MG63 (cell line): ENCODE data around the gene AKT1. TPM values are rescaled to one million over a fixed set of nuclear protein-coding genes. Genes with fewer than 3 reads are reported as not detected.

Source experiments
- DNase-seq: peaks from one replicate; pipeline ENCODE4 v3.0.0-alpha.2; 2020
- H3K27me3 ChIP-seq: fragments of 250-450 bp; sonication (Bioruptor Pico); 2 replicates; pipeline ENCODE4 v1.5.1; 2020; ENCODE audit warnings: mild to moderate bottlenecking, moderate library complexity
- H3K36me3 ChIP-seq: fragments of 250-450 bp; sonication (Bioruptor Pico); 2 replicates; pipeline ENCODE4 v1.5.1; 2020; ENCODE audit warnings: mild to moderate bottlenecking, moderate library complexity
- H3K4me3 ChIP-seq: fragments of 250-450 bp; sonication (Bioruptor Pico); 2 replicates; pipeline ENCODE4 v1.5.1; 2020; ENCODE audit warnings: mild to moderate bottlenecking, moderate library complexity
- H3K9me3 ChIP-seq: fragments of 250-450 bp; sonication (Bioruptor Pico); 2 replicates; pipeline ENCODE4 v1.5.1; 2020; ENCODE audit warnings: mild to moderate bottlenecking, moderate library complexity
- total RNA-seq: library from RNA; depleted of rRNA; stranded (reverse); fragments of >200 nt; shearing (Covaris generic); gene quantifications from 2 replicates; pipeline ENCODE4 v1.2.3, GENCODE V29; 2014; ENCODE audit warnings: low replicate concordance

AKT1 gene
- total RNA-seq, 1 experiment from 2014 or later, result 140 TPM

DNA sequence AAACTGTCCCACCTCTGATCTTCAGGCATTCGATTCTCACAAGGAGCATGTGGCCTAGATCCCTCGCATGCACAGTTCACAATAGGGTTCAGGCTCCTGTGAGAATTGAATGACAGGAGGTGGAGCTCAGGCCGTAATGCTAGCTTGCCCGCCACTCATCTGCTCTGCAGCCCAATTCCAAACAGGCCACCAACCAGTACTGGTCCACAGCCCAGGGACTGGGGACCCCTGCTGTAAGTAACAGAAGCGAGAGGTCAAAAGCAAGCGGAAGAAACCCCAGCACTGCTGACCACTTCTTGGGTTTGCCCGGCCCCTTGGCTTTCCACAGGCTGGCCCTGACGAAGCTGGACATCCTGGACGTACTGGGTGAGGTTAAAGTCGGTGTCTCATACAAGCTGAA lies 51.1 kb downstream of the AKT1 start:
- Histone ChIP-seq H3K4me3 (no peak overlapping the region), H3K27me3 (no peaks in the 10 kb centered on the region), H3K36me3 (no peaks in the 10 kb centered on the region), H3K9me3 (no peaks in the 10 kb centered on the region)
- DNase-seq, result no peak

DNA sequence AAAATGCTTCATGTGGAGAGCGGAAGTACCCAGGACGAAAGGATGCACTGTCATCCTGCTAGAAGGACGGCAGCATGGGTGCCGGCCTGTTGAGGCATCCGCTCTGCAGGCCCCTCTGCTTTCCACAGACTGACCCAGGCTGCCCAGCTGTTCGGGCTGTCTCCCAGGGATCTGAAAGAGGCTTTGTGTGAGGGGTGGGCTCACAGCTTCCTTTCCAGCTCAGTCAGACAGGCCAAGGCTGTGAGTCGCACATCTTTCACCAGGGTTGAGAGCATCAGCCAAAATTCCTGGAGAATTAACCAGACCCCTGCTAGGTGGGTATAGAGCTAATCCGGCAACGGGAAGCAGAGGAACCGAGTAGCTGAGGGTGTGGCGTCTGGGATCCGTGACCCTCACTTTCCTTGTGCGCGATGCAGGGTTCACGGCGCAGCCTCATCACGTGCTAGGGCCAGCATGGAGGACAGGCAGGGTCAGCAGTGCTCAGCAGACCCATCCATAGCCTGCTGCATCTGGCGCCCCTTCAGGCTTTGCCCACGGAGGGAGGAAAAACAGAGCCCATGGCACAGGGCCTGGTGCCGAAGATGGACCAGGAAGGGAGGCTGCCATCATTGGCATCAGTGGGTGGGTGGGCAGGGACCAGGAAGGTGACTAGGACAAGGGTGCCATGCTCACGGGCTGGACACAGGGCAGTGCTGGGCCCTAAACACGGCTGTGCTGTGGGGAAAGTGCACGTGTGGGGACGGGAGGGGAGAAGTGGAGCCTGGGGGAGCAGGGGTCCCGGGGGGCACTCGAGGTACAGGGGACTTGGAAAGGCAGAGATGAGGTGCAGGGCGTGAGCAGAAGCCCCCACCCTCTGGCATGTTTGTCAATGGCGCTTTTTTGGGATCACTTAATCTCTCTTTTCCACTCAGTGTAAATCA lies 51.8 kb downstream of the AKT1 start:
- Histone ChIP-seq H3K9me3 (no peaks in the 10 kb centered on the region), H3K4me3 (no peak overlapping the region), H3K36me3 (no peaks in the 10 kb centered on the region), H3K27me3 (no peaks in the 10 kb centered on the region)
- DNase-seq, result peak; percentile 57

DNA sequence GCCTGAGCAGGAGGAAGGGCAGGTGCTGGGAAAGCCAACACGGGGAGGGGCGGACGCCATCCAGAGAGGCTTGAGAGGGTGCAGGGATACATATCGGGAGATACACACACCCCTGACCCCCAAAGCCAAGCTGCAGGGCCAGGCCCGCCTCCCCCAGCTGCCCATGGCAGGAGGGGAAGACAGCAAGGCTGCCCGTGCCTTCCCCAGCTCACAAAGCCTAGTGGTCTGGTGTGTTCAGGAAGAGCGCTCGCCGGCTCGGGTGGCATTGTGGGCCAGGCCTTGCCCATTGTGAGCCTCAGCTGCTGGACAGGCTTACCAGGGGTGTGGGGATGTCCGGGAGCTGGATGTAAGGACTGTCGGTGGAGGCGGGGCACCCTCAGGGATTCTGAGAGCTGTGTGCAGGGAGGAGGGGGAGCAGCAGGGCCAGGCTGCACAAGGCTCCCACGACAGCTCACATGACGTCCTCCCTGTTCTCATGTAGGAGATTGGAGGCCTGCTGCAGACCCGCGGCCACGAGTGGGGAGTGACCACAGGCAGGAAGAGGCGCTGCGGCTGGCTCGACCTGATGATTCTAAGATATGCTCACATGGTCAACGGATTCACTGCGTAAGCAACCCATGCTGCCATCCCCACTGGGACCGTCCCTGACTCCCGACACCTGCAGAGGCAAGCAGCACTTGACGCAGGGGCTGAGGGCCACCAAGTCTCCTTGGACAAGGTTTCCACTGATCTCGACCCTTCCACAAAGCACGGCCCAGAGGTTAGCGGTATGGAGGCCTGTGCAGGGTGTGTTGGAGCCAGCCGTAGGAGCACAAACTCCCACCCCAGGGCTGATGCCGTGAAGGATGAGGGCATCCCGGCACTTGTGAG lies 52.7 kb downstream of the AKT1 start:
- no peak for DNase-seq
- Histone ChIP-seq H3K27me3 (no peaks in the 10 kb centered on the region), H3K4me3 (no peak overlapping the region), H3K36me3 (no peaks in the 10 kb centered on the region), H3K9me3 (no peaks in the 10 kb centered on the region)

- DNase-seq, result no peak
- H3K4me3 ChIP-seq, result no peak overlapping the region
- H3K9me3 ChIP-seq, result no peaks in the 10 kb centered on the region
- no peaks in the 10 kb centered on the region for H3K27me3 ChIP-seq
- H3K36me3 ChIP-seq, result no peaks in the 10 kb centered on the region
Measured at GRCh38 chr14:104741803-104742251, 53.7 kb downstream of the AKT1 start.

GRCh38 chr14:104741108-104741802 lies 54.3 kb downstream of the AKT1 start:
- H3K27me3 ChIP-seq, result no peaks in the 10 kb centered on the region
- H3K36me3 ChIP-seq, result no peaks in the 10 kb centered on the region
- no peaks in the 10 kb centered on the region for H3K9me3 ChIP-seq
- DNase-seq, result no peak
- H3K4me3 ChIP-seq, result no peak overlapping the region

DNA sequence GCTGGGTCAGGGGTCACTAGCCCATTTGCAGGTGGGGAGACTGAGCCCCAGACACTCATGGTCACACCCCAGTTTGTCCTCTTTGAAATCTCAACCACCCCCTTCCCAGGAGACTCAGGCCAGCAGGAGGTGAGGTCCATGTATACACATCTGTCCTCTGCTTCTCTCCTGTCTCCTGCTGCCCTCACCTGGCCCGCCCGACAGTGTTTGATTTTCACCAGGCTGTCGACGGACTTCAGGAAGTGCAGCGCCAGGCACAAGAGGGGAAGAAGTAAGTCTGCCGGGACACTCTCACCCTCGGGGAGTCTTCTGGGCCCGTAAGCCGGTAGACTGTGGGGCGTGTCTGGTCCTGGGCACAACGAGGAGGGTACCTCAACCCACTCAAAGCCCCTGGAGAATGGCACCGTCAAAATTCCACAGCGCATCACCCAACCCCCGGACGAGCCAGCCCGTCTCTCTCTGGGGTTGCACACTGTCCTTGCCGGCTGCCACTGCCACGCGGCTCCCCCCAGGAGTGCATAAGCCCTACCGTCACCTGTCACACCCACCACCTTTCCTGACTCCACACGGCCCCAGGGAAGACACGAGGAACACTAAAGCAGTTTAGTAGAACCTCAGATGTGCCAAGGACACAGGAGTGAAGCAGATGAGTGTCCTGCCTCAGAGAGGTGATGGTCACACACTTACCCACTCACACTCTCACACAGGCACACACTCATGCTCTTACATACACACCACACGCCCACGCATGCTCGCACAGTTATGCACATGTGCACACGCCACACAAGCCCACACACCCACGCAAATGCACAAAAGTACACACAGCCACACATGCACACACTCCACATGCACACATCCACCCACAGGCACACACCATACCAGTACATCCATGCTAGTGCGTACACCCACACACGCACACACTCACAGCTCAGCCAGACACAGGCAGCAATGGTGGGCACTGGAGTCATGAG lies 55.7 kb downstream of the AKT1 start:
- DNase-seq, result no peak
- H3K27me3 ChIP-seq, result no peaks in the 10 kb centered on the region
- H3K36me3 ChIP-seq, result no peaks in the 10 kb centered on the region
- no peaks in the 10 kb centered on the region for H3K9me3 ChIP-seq
- H3K4me3 ChIP-seq, result no peak overlapping the region

DNA sequence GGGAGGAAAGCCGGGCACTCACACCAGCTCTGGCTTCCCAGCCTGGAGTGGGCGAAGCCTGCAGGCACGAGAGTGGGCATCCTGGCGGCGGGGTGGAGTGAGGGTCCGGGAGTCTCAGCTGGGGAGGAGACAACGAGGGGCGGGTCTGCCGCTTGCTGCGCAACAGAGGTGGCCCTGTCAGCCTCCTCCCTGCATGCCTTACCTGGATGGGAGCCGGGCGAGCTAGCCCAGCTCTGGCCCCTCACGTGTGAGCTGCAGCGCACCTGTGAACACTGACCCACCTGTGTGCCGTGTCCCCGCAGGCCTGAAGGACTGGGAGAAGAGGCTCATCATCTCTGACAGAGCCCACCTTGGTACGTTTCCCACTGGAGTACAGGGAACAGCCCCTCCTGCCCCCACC lies 56.5 kb downstream of the AKT1 start:
- H3K4me3 ChIP-seq, result no peak overlapping the region
- no peaks in the 10 kb centered on the region for H3K27me3 ChIP-seq
- DNase-seq, result no peak
- H3K9me3 ChIP-seq, result no peaks in the 10 kb centered on the region
- no peaks in the 10 kb centered on the region for H3K36me3 ChIP-seq

DNA sequence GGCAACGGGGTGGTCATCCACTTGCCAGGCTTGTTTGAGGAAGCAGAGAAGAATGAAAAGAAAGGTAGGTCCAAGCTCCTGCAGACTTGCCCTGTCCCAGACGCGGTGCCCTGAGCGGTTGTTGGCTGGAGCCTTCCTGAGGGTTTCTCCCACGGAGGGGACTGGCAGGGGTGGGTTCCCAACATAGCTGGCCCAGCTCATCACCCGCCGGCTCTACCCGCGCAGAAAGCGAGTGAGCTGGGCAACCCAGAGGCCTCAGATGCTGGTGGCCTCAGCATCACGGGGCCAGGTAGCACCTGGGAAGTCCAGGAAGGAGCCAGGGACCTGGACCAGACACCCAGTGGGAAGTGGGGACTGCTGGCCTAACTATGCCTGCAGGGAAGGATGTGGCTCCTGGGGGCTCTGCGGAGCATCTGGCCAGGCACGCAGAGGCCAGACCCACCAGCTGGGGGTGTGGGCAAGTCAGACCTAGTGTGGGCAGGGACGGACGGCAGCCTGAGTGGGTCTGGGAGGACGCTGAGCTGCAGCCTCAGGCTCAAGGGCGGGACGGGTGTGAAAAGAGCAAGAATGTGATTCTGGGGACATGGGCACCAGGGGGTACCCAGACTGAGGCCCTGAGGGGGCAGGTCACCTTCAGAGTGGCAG lies 57.1 kb downstream of the AKT1 start:
- Histone ChIP-seq H3K36me3 (no peaks in the 10 kb centered on the region), H3K27me3 (no peaks in the 10 kb centered on the region), H3K9me3 (no peaks in the 10 kb centered on the region), H3K4me3 (no peak overlapping the region)
- DNase-seq, result no peak

- H3K4me3 ChIP-seq, result no peak overlapping the region
- DNase-seq, result no peak
- H3K36me3 ChIP-seq, result no peaks in the 10 kb centered on the region
- H3K9me3 ChIP-seq, result no peaks in the 10 kb centered on the region
- H3K27me3 ChIP-seq, result no peaks in the 10 kb centered on the region
Measured at GRCh38 chr14:104735830-104736642, 59.5 kb downstream of the AKT1 start.

- no peaks in the 10 kb centered on the region for H3K27me3 ChIP-seq
- no peaks in the 10 kb centered on the region for H3K36me3 ChIP-seq
- DNase-seq, result no peak
- H3K4me3 ChIP-seq, result no peak overlapping the region
- no peaks in the 10 kb centered on the region for H3K9me3 ChIP-seq
Measured at GRCh38 chr14:104734991-104735779, 60.4 kb downstream of the AKT1 start.

DNA sequence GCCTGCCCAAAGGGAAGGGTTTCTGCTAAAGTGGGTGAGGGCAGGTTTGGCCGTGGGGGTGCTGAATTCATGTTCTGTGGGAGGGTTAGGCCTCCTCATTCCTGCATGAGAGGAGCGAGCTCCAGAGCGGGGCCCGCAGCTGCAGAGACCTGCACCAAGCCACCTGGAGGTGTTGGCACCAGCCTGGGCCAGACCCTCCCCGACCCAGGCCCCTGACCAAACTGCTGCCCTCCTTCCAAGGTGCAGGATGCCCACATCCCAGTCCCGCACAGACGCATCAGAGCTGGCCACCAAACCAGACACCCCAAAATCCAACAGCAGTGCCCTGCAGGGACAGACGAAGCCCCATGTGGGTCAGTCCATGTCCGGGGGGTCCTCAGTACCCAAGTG lies 61.0 kb downstream of the AKT1 start:
- DNase-seq, result no peak
- H3K9me3 ChIP-seq, result no peaks in the 10 kb centered on the region

DNA sequence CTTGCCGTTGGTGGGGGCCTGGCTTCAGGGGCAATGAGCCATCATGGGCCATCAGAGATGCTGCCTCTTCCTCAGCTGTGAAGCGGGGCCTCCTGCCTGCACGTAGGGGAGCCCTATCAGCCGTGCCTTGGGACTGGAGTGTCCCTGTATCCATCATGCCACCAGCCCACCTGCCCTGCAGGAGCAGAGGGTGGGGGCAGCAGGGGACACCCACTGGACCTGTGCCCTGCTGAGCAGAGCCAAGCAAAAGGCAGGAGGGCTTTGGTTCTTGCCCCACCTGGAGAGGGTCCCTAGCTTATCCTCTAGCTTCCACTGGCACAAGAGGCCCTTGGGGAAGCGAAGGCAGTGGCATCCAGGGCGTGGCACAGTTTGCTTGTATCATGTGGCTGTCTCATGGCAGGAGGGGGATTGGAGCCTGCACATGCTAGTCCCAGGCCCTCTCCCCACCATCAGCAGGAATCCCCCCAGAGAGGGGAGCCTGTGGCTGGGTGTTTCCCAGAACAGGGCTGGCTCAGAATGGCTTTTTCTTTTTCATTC lies 61.4 kb downstream of the AKT1 start:
- H3K4me3 ChIP-seq, result no peak overlapping the region
- no peaks in the 10 kb centered on the region for H3K9me3 ChIP-seq
- H3K36me3 ChIP-seq, result no peaks in the 10 kb centered on the region
- no peaks in the 10 kb centered on the region for H3K27me3 ChIP-seq
- DNase-seq, result no peak

More for the DNA sequence above, 61.0 kb downstream of the AKT1 start:
- Histone ChIP-seq H3K27me3 (no peaks in the 10 kb centered on the region), H3K36me3 (no peaks in the 10 kb centered on the region), H3K4me3 (no peak overlapping the region)

DNA sequence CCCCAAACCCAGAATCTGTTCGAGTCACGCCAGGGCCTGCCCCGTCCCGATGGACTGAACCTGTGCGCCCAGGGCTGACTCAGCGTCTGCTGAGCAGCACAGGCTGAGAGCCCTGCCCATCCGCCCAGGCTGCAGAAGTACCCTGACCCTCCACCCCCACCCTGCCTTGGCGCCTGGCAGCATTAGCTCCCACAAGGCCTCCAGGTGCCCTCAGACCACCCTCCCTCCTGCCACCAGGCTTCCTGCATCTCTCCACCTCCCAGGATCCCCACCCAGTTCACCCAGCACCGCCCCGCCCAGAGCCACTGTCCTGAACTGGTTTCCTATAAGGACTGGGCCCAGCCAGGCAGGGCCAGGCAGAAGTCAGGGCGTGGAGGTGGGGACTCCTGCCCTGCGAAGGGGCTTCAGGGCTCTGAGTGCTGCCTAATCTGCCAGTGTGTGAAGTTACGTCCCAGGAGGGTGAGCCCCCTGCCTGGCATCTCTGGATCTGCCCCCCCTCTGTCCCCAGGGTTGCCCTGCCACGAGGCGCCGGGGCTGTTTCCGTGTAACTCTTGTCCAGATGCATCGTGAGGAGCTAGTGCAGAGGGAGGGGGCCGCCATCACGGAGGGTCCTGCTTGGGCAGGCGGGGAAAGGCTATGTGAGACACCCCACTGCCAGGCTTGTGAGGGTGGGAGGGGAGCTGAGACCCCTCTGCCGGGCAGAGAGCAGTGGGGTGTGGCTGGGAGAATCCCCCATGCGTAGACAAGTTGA lies 62.4 kb downstream of the AKT1 start:
- DNase-seq, result no peak
- Histone ChIP-seq H3K36me3 (no peaks in the 10 kb centered on the region), H3K4me3 (no peak overlapping the region), H3K27me3 (no peaks in the 10 kb centered on the region), H3K9me3 (no peaks in the 10 kb centered on the region)
